Effector CD4-positive, alpha-beta T cell (primary cell): Measurements from ENCODE around the gene ZC2HC1C.

Experiments
- DNase-seq: peaks from one replicate; pipeline ENCODE4 v3.0.0-alpha.2; 2020
- total RNA-seq: gene quantifications from one replicate; lab custom pipeline; 2026; lab: John Stamatoyannopoulos, UW

ZC2HC1C gene
- total RNA-seq, result 0.56 reads per million

GRCh38 chr14:75069121-75069810, at the start of gene ZC2HC1C:
Gene ZC2HC1C (plus strand): TSS chr14:75069641. CDS start chr14:75070574, 933 bp downstream.
- DNase-seq, result peak; percentile 17

GRCh38 chr14:75022655-75023054, 46.8 kb upstream of the ZC2HC1C start:
- DNase-seq, result no peak

- no peak for DNase-seq
These were observed 46.3 kb upstream of the ZC2HC1C start for GRCh38 chr14:75023108-75023507.

GRCh38 chr14:75025082-75025481, 44.4 kb upstream of the ZC2HC1C start:
- DNase-seq, result no peak

- DNase-seq, result no peak
These were observed 43.6 kb upstream of the ZC2HC1C start for GRCh38 chr14:75025876-75026275.

- DNase-seq, result no peak
These were observed 39.3 kb upstream of the ZC2HC1C start for GRCh38 chr14:75030147-75030546.

GRCh38 chr14:75032939-75033338, 36.5 kb upstream of the ZC2HC1C start:
- DNase-seq, result no peak

GRCh38 chr14:75040507-75040906, 28.9 kb upstream of the ZC2HC1C start:
- DNase-seq, result no peak

GRCh38 chr14:75040959-75041358, 28.5 kb upstream of the ZC2HC1C start:
- DNase-seq, result no peak

GRCh38 chr14:75041613-75042012, 27.8 kb upstream of the ZC2HC1C start:
- DNase-seq, result no peak

- DNase-seq, result no peak
These were observed 27.4 kb upstream of the ZC2HC1C start for GRCh38 chr14:75042035-75042434.

GRCh38 chr14:75044322-75044721, 25.1 kb upstream of the ZC2HC1C start:
- no peak for DNase-seq

GRCh38 chr14:75044752-75045151, 24.7 kb upstream of the ZC2HC1C start:
- DNase-seq, result no peak

GRCh38 chr14:75046275-75046674, 23.2 kb upstream of the ZC2HC1C start:
- no peak for DNase-seq

GRCh38 chr14:75046899-75047298, 22.5 kb upstream of the ZC2HC1C start:
- DNase-seq, result no peak

GRCh38 chr14:75047506-75047905, 21.9 kb upstream of the ZC2HC1C start:
- no peak for DNase-seq

GRCh38 chr14:75048101-75048500, 21.3 kb upstream of the ZC2HC1C start:
- no peak for DNase-seq

- DNase-seq, result no peak
These were observed 20.3 kb upstream of the ZC2HC1C start for GRCh38 chr14:75049136-75049535.

GRCh38 chr14:75049731-75050201, 19.7 kb upstream of the ZC2HC1C start:
- no peak for DNase-seq

- peak; percentile 68 for DNase-seq
These were observed 18.4 kb upstream of the ZC2HC1C start, which contains the start of gene MLH3 for GRCh38 chr14:75050852-75051555. Gene MLH3 (minus strand): TSS chr14:75051467. CDS start chr14:75049655, 1,812 bp downstream.

GRCh38 chr14:75051556-75051899, 17.9 kb upstream of the ZC2HC1C start:
- no peak for DNase-seq

GRCh38 chr14:75053396-75054291, 15.8 kb upstream of the ZC2HC1C start:
- no peak for DNase-seq

- DNase-seq, result no peak
These were observed 15.0 kb upstream of the ZC2HC1C start for GRCh38 chr14:75054421-75054820.
